Inflammatory macrophage treated with lipopolysaccharide for 4 hours (primary cell): ENCODE results near the gene UBE2D3.
"Not testable (repeated sequence)": the region's sequence is repeated elsewhere in the genome, so short reads cannot be mapped to it uniquely, and the experiment has no call there.

Source experiments
- DNase-seq: peaks from one replicate; pipeline ENCODE4 v3.0.0-alpha.2; 2020

UBE2D3 gene

GRCh38 chr4:102826890-102827673 lies at the start of gene UBE2D3:
Gene UBE2D3 (minus strand): TSS chr4:102827551. CDS start chr4:102826508, 1,043 bp downstream.
- peak; percentile 97 for DNase-seq

GRCh38 chr4:102871772-102872171 lies 44.4 kb upstream of the UBE2D3 start:
- DNase-seq: peak; percentile 11

- peak; percentile 39 for DNase-seq
These were observed 42.3 kb upstream of the UBE2D3 start for GRCh38 chr4:102869569-102870197.

- DNase-seq: peak; percentile 94
These were observed 41.6 kb upstream of the UBE2D3 start, which contains the start of gene CISD2 for GRCh38 chr4:102868781-102869568. Gene CISD2 (plus strand): TSS chr4:102868992. CDS start chr4:102869085, 93 bp downstream.

GRCh38 chr4:102868153-102868780 lies 40.9 kb upstream of the UBE2D3 start:
- DNase-seq: no peak

- DNase-seq: peak; percentile 6
These were observed 40.2 kb upstream of the UBE2D3 start for GRCh38 chr4:102867278-102868152.

GRCh38 chr4:102865327-102865726 lies 38.0 kb upstream of the UBE2D3 start:
- not testable (repeated sequence) for DNase-seq

GRCh38 chr4:102862747-102863146 lies 35.4 kb upstream of the UBE2D3 start:
- peak; percentile 59 for DNase-seq

GRCh38 chr4:102862016-102862415 lies 34.7 kb upstream of the UBE2D3 start:
- DNase-seq: peak; percentile 70

- DNase-seq: peak; percentile 46
These were observed 33.4 kb upstream of the UBE2D3 start for GRCh38 chr4:102860611-102861324.

- peak; percentile 47 for DNase-seq
These were observed 31.6 kb upstream of the UBE2D3 start for GRCh38 chr4:102858828-102859464.

GRCh38 chr4:102850370-102850769 lies 23.0 kb upstream of the UBE2D3 start:
- DNase-seq: no peak

GRCh38 chr4:102849579-102850104 lies 22.3 kb upstream of the UBE2D3 start:
- DNase-seq: peak; percentile 21

GRCh38 chr4:102847687-102848086 lies 20.3 kb upstream of the UBE2D3 start:
- no peak for DNase-seq

- DNase-seq: no peak
These were observed 16.6 kb upstream of the UBE2D3 start for GRCh38 chr4:102843938-102844337.

- no peak for DNase-seq
These were observed 15.9 kb upstream of the UBE2D3 start for GRCh38 chr4:102843273-102843672.

GRCh38 chr4:102842367-102842766 lies 15.0 kb upstream of the UBE2D3 start:
- DNase-seq: no peak

GRCh38 chr4:102836596-102836995 lies 9.2 kb upstream of the UBE2D3 start:
- no peak for DNase-seq

- no peak for DNase-seq
These were observed 5.3 kb upstream of the UBE2D3 start for GRCh38 chr4:102832667-102833066.

GRCh38 chr4:102832105-102832504 lies 4.8 kb upstream of the UBE2D3 start:
- DNase-seq: no peak
